Measurements from ENCODE around the gene COL4A1.

Gene COL4A1

DNA sequence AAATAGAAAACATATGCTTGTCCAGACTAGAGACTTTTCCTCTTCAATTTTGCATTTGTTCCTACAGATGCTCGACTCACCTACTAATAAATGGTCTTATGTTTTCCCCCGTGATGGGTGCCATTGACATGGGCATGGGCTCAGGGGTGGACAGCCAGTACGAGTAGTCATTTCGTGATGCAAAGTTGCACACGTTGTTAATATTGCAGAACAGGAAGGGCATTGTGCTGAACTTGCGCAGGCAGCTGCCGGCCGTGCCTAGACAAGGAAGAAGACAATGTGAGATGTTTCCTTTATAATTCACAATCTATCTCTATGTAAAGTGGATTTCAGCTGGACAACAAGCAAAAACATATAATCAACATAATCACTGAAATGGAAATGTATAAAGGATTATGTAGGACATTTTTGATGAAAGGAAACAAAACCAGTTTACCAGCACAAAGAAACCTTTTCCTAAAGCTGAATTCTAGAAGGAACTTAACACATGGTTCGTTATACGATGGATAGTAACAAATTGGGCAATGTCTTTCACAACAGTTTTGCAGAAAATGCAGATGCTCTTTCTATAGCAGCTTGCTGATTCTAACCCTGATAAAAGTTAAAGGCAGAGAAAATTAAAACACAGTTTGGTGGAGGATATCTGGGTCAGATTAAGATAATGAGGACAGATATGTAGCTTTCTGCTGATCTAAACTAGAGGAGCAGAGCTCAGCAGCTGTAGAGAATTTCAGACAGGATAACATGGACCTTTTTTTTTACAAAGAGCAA, 145.7 kb downstream of the COL4A1 start:
- DNase-seq (ENCODE audit: low read depth): no peak
- TF ChIP-seq, protein P1, sequence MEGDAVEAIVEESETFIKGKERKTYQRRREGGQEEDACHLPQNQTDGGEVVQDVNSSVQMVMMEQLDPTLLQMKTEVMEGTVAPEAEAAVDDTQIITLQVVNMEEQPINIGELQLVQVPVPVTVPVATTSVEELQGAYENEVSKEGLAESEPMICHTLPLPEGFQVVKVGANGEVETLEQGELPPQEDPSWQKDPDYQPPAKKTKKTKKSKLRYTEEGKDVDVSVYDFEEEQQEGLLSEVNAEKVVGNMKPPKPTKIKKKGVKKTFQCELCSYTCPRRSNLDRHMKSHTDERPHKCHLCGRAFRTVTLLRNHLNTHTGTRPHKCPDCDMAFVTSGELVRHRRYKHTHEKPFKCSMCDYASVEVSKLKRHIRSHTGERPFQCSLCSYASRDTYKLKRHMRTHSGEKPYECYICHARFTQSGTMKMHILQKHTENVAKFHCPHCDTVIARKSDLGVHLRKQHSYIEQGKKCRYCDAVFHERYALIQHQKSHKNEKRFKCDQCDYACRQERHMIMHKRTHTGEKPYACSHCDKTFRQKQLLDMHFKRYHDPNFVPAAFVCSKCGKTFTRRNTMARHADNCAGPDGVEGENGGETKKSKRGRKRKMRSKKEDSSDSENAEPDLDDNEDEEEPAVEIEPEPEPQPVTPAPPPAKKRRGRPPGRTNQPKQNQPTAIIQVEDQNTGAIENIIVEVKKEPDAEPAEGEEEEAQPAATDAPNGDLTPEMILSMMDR (IDR thresholded peaks at IDR 0.05; ENCODE audit: low read depth, low read length, missing control alignments): no peak
- no peak overlapping the region for H3K4me3 ChIP-seq (ENCODE audit: low read depth, low read length)

DNA sequence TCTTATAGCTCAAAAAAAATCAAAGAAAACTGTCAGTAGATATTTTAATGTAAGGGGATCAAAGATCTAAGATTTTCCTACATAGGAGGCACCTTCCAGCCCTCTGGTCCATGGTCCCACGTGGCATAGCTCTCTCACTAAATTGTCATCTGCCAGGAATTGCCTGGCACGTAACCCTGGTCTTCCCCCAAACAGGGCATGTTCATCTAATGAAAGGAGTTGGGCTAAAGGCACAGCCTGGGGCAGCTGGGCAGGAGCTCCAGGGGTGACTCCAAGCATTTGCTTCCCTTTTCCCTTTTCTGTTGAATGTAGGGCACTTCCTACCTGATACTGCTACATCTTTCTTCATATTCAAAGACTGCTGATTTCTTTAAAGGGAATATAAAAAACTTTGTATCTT, 148.7 kb downstream of the COL4A1 start:
- TF ChIP-seq, protein P1 (IDR thresholded peaks at IDR 0.05; ENCODE audit: low read depth, low read length, missing control alignments): no peak
- H3K4me3 ChIP-seq (ENCODE audit: low read depth, low read length): no peak overlapping the region
- DNase-seq (ENCODE audit: low read depth): no peak

DNA sequence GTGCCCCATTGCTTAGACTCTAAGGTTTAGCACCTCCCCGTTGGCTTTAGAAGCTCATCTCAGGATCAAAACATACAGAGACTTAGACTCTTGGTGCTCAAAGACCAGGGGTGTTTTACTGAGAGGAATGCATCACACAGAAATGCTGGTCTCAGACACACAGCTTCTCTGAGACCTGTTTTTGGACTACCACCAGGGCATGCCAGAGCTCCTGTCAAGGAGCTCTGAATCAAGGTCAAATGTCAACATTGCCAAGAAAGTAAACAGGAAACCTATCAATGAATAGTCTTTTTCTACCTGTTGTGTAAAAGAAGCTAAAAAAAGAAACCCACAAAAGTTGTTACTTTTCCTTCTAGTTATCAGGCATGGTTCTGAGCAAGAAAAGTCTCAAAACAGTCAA, 149.2 kb downstream of the COL4A1 start:
- TF ChIP-seq, protein P1 (IDR thresholded peaks at IDR 0.05; ENCODE audit: low read depth, low read length, missing control alignments): no peak
- no peak for DNase-seq (ENCODE audit: low read depth)
- H3K4me3 ChIP-seq (ENCODE audit: low read depth, low read length): no peak overlapping the region

DNA sequence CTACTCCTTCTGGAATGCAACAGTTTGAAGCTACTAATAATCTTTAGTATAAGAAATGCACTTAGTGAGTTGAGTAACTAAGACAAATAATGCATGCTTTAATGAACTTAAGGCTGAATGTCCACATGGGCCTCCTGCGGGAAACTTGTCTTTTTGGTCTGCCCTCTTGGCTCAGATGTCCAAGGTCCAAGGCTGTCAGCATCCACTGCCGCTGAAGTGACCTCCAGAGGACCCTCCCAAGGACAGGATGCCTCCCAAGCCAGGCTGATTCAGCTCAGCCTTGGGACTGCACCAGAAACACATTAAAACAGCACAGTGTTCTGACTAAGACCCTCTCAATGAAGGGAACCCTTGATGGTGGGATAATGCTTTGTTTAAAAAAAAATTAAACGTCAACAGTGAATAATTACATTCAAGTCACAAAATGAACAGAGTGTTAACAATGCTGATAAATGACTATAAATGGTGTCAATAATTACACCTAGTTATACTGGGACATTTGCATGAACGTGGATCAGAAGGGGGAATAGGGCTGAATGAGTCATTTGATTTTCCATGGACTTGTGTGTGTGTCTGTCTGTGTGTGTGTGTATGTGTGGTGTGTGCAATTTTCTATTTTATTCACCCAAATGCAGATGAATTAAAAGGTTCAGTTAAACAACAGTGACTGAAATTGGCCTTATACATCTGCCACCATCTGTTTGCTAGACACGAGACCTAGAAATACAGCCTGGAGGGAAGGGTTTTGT, 150.5 kb downstream of the COL4A1 start:
- TF ChIP-seq, protein P1 (IDR thresholded peaks at IDR 0.05; ENCODE audit: low read depth, low read length, missing control alignments): no peak
- DNase-seq (ENCODE audit: low read depth): no peak
- H3K4me3 ChIP-seq (ENCODE audit: low read depth, low read length): no peak overlapping the region

DNA sequence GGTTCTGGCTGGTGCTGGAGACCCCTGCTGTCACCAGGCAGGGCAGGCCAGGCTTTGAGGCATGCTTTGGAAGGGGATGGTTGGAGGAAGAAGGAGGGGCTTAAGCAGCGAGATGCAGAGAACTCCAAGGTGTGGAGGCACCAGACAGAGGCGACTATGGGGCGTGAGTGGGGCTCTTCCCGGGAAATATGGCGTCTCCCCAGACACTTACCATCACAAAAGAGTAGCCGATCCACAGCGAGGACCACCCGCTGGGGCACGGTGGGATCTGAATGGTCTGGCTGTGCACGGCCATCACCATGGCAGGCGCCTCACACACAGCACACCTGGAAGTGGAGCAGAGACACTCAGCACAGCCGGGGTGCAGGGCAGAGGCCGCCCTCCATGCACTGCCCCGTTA, 151.9 kb downstream of the COL4A1 start:
- no peak overlapping the region for H3K4me3 ChIP-seq (ENCODE audit: low read depth, low read length)
- no peak for DNase-seq (ENCODE audit: low read depth)
- TF ChIP-seq, protein P1 (IDR thresholded peaks at IDR 0.05; ENCODE audit: low read depth, low read length, missing control alignments): no peak

DNA sequence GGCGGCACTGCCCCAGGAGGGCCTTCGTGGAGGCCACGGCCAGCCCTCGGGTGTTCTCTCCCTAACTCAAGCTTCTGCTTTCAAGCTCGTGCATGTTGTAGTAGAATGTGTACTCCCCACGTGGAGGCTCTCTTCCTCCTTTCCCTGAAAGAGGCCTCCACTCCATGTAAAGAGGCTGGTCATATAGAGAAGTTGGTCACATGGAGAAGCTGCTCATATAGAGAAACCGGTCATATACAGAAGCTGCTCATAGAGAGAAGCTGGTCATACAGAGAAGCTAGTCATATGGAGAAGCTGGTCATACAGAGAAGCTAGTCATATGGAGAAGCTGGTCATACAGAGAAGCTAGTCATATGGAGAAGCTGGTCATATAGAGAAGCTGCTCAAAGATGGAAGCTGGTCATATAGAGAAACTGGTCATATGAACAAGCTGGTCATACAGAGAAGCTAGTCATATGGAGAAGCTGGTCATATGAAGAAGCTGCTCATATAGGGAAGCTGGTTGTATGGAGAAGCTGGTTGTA, 152.5 kb downstream of the COL4A1 start:
- no peak for DNase-seq (ENCODE audit: low read depth)
- TF ChIP-seq, protein P1 (IDR thresholded peaks at IDR 0.05; ENCODE audit: low read depth, low read length, missing control alignments): no peak
- H3K4me3 ChIP-seq (ENCODE audit: low read depth, low read length): no peak overlapping the region

Data from GM12864 (cell line).